Measurements from ENCODE around the gene ARF1.

ARF1 gene

DNA sequence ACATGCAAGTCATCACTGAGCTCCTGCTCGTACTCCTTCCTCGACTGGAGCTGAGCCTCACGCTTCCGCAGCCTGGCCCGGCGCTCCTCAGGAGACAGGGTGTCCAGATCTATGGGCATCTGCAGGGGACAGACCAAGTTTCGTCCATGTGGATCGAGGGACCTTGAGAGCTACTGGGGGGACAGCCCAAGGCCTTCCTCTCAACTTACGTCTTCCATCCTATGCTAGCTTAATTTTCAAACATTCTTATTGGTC lies 24.2 kb downstream of the ARF1 start:
- Histone ChIP-seq H3K4me3 (ENCODE audit: low read depth, low read length) (no peak overlapping the region), H3K9ac (no peak overlapping the region), H3K79me2 (no peaks in the 10 kb centered on the region), H3K27ac (no peak overlapping the region), H3K4me1 (peaks cover 6% of the 10 kb centered on the region), H3K36me3 (ENCODE audit: control insufficient read depth, insufficient read depth, low read length) (no peaks in the 10 kb centered on the region), H2AFZ (no peak overlapping the region), H3K4me2 (ENCODE audit: low read length) (no peak overlapping the region), H3K9me3 (ENCODE audit: control insufficient read depth, low read length) (no peaks in the 10 kb centered on the region), H3K27me3 (ENCODE audit: control insufficient read depth, insufficient read depth, low read length) (no peaks in the 10 kb centered on the region)
- TF ChIP-seq, protein P1, sequence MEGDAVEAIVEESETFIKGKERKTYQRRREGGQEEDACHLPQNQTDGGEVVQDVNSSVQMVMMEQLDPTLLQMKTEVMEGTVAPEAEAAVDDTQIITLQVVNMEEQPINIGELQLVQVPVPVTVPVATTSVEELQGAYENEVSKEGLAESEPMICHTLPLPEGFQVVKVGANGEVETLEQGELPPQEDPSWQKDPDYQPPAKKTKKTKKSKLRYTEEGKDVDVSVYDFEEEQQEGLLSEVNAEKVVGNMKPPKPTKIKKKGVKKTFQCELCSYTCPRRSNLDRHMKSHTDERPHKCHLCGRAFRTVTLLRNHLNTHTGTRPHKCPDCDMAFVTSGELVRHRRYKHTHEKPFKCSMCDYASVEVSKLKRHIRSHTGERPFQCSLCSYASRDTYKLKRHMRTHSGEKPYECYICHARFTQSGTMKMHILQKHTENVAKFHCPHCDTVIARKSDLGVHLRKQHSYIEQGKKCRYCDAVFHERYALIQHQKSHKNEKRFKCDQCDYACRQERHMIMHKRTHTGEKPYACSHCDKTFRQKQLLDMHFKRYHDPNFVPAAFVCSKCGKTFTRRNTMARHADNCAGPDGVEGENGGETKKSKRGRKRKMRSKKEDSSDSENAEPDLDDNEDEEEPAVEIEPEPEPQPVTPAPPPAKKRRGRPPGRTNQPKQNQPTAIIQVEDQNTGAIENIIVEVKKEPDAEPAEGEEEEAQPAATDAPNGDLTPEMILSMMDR (IDR thresholded peaks at IDR 0.05): no peak

DNA sequence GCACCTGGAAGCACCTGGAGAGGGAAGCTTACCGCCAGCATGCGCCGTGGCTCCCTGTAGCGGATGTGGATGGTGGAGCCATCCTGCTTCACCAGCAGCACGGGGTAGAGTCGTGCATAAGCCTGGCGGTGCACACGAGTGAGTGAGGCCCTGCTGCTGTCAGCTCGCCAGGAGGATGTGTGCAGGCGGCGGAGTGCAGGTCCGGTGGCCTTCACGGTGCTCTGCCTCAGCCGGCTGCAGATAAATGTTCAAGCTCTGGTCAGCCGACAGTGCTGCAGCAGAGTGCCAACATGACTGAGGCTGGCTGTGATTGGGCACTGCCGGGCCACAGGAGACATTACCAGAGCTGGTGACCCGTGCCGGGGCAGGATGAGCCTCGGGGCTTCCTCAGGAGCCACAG lies 25.1 kb downstream of the ARF1 start:
- TF ChIP-seq, protein P1 (IDR thresholded peaks at IDR 0.05): no peak
- Histone ChIP-seq H3K9ac (no peak overlapping the region), H3K27ac (no peak overlapping the region), H2AFZ (no peak overlapping the region), H3K4me1 (peaks cover 6% of the 10 kb centered on the region), H3K9me3 (ENCODE audit: control insufficient read depth, low read length) (no peaks in the 10 kb centered on the region), H3K27me3 (ENCODE audit: control insufficient read depth, insufficient read depth, low read length) (no peaks in the 10 kb centered on the region), H3K4me2 (ENCODE audit: low read length) (no peak overlapping the region), H3K36me3 (ENCODE audit: control insufficient read depth, insufficient read depth, low read length) (no peaks in the 10 kb centered on the region), H3K79me2 (no peaks in the 10 kb centered on the region), H3K4me3 (ENCODE audit: low read depth, low read length) (no peak overlapping the region)

DNA sequence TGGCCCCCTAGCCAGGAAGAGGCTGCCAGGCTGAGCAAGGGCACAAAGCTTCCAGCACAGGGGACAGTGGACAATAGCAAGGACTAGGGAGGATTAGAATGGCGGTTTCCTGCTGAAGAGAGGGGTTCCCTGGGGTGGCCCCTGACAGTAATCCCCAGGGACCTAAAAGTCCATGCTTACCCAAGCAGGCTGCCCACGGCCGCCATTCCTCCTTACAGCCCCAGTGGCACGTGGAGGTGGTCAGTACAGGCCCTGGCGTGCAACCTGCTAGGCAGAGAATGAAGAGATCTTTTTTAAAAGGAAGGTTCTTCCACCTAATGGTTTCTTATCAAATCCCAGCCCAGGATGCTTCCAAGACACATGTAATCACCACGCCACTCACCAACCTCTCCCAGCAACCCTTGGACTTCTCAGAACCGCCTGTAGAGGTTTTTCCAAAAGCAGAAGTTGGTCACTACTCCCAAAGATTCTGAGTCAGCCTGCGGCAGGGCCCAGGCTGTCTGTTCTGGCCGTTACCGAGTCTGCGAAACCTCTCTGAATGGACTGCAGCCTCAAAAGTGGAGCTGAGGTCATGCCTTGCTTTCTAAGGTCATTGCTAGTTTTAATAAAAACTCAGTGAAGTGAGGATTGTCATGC lies 25.7 kb downstream of the ARF1 start:
- Histone ChIP-seq H3K9me3 (ENCODE audit: control insufficient read depth, low read length) (no peaks in the 10 kb centered on the region), H2AFZ (no peak overlapping the region), H3K79me2 (no peaks in the 10 kb centered on the region), H3K27me3 (ENCODE audit: control insufficient read depth, insufficient read depth, low read length) (no peaks in the 10 kb centered on the region), H3K36me3 (ENCODE audit: control insufficient read depth, insufficient read depth, low read length) (no peaks in the 10 kb centered on the region), H3K4me2 (ENCODE audit: low read length) (peak overlapping the region; percentile 98), H3K9ac (no peak overlapping the region), H3K4me1 (peaks cover 6% of the 10 kb centered on the region), H3K27ac (no peak overlapping the region), H3K4me3 (ENCODE audit: low read depth, low read length) (peak overlapping the region; percentile 91)
- TF ChIP-seq, protein P1 (IDR thresholded peaks at IDR 0.05): no peak

- peaks cover 6% of the 10 kb centered on the region for H3K4me1 ChIP-seq
- H3K27ac ChIP-seq: peak overlapping the region; percentile 94
- no peaks in the 10 kb centered on the region for H3K79me2 ChIP-seq
- H3K27me3 ChIP-seq (ENCODE audit: control insufficient read depth, insufficient read depth, low read length): no peaks in the 10 kb centered on the region
- H3K9me3 ChIP-seq (ENCODE audit: control insufficient read depth, low read length): no peaks in the 10 kb centered on the region
- H3K36me3 ChIP-seq (ENCODE audit: control insufficient read depth, insufficient read depth, low read length): no peaks in the 10 kb centered on the region
- peak overlapping the region; percentile 91 for H3K4me3 ChIP-seq (ENCODE audit: low read depth, low read length)
- H2AFZ ChIP-seq: peak overlapping the region; percentile 96
- no peak overlapping the region for H3K9ac ChIP-seq
- TF ChIP-seq, protein P1 (IDR thresholded peaks at IDR 0.05): no peak
- H3K4me2 ChIP-seq (ENCODE audit: low read length): peak overlapping the region; percentile 98
Observed at GRCh38 chr1:228108742-228109072, 26.2 kb downstream of the ARF1 start.

Measured in parathyroid adenoma (tissue), 2 donors.